ENCODE data around the gene ST7. TPM values are rescaled to one million over a fixed set of nuclear protein-coding genes. Genes with fewer than 3 reads are reported as not detected.

ST7 gene
- total and polyA plus RNA-seq, 2 of the 8 experiments (the other 6 are each of a cell fraction or from before 2014, with no cell fraction given): 16.3 to 18.0 TPM

- H3K27ac ChIP-seq (ENCODE audit: low read depth, low read length): no peak overlapping the region
- no peak overlapping the region for H2AFZ ChIP-seq (ENCODE audit: low read length)
- no peak overlapping the region for H2BK120ac ChIP-seq (replicated peaks; ENCODE audit: low read depth, low read length)
- H3K27me3 ChIP-seq (replicated peaks in 1 of 4; ENCODE audit: control insufficient read depth in 3 of 4, extremely low read depth in 1 of 4, insufficient read depth in 3 of 4, low read length in 3 of 4): no peaks in the 10 kb centered on the region
- DNase-seq (ENCODE audit: low read depth in 1 of 2, low spot score in 2 of 2): no peak
- no peak overlapping the region for H4K8ac ChIP-seq (ENCODE audit: extremely low read depth, insufficient read depth, low read length)
- CTCF ChIA-PET (ENCODE audit: partially characterized antibody): interaction anchor here (0.6 to 1.0 kb wide), 3 partner anchors 13 to 58 kb away, joined by 3 to 4 read pairs (median 4); no protein-coding TSS in a partner anchor
- H3K4me1 ChIP-seq (replicated peaks in 1 of 4; ENCODE audit: control insufficient read depth in 3 of 4, insufficient read depth in 4 of 4, low read length in 3 of 4): no peaks in the 10 kb centered on the region
- H3K4me3 ChIP-seq (ENCODE audit: extremely low read depth in 1 of 4, insufficient read depth in 2 of 4, low read depth in 3 of 4, low read length in 4 of 4): no peak overlapping the region
- H3K79me2 ChIP-seq (ENCODE audit: control insufficient read depth in 1 of 2, insufficient read depth in 2 of 2, low read length in 2 of 2): no peaks in the 10 kb centered on the region
- no peak overlapping the region for H2AK5ac ChIP-seq (ENCODE audit: low read depth, low read length)
- H2BK15ac ChIP-seq (ENCODE audit: low read length): no peak overlapping the region
- H3K9ac ChIP-seq (replicated peaks in 1 of 4; ENCODE audit: extremely low read depth in 1 of 4, low read depth in 3 of 4, low read length in 3 of 4): no peak overlapping the region
- no peak overlapping the region for H4K5ac ChIP-seq (ENCODE audit: insufficient read length, low read depth, low read length)
- no peaks in the 10 kb centered on the region for H3K23me2 ChIP-seq (ENCODE audit: low read depth, low read length)
- H2BK12ac ChIP-seq (ENCODE audit: low read depth, low read length): no peak overlapping the region
- no peak overlapping the region for H3K23ac ChIP-seq (ENCODE audit: insufficient read length)
- no peak for FAIRE-seq
- H4K20me1 ChIP-seq (replicated peaks in 1 of 2; ENCODE audit: control insufficient read depth in 1 of 2, insufficient read depth in 2 of 2, low read length in 2 of 2): no peaks in the 10 kb centered on the region
- H3K4me2 ChIP-seq (ENCODE audit: insufficient read depth in 1 of 2, low read depth in 2 of 2, low read length in 2 of 2): no peak overlapping the region
- 92% methylated on average over 7 of the region's 7 CpGs; no CpG with 5 or more reads in 1 of the 2 experiments for WGBS, 2 experiments (ENCODE audit: extremely low coverage in 1 of 2, insufficient coverage in 1 of 2, insufficient read length in 1 of 2, insufficient replicate concordance in 2 of 2, low coverage in 1 of 2, low lambda C conversion rate in 2 of 2, missing lambda C conversion rate in 1 of 2)
- H4K91ac ChIP-seq (replicated peaks; ENCODE audit: insufficient read length, low read length): no peak overlapping the region
- no peak overlapping the region for H3K4ac ChIP-seq (replicated peaks; ENCODE audit: insufficient read length, low read depth, low read length)
- POLR2A ChIA-PET (ENCODE audit: partially characterized antibody): no interaction called here
- no peak overlapping the region for H2BK5ac ChIP-seq (ENCODE audit: low read depth, low read length)
- no peak overlapping the region for H3K18ac ChIP-seq (ENCODE audit: extremely low read depth, low read length)
- no peaks in the 10 kb centered on the region for H3K79me1 ChIP-seq (ENCODE audit: low read depth, low read length)
- no peak overlapping the region for H3K56ac ChIP-seq (replicated peaks; ENCODE audit: insufficient read length, low read depth, low read length)
- no peak overlapping the region for H2BK20ac ChIP-seq (ENCODE audit: low read length)
- no peaks in the 10 kb centered on the region for H3K9me3 ChIP-seq (ENCODE audit: insufficient read depth in 2 of 2, low read depth in 1 of 2, low read length in 1 of 2)
- H3K14ac ChIP-seq (ENCODE audit: insufficient read length): no peak overlapping the region
- H3K36me3 ChIP-seq (ENCODE audit: control insufficient read depth in 2 of 4, insufficient read depth in 4 of 4, low read length in 3 of 4): no peaks in the 10 kb centered on the region
- TF ChIP-seq SIRT6 (IDR thresholded peaks at IDR 0.05; ENCODE audit: low read length) (no peak), FOSL1 (IDR thresholded peaks at IDR 0.05; ENCODE audit: insufficient read depth, low read depth, low read length) (no peak), RNF2 (IDR thresholded peaks at IDR 0.05; ENCODE audit: borderline replicate concordance, low read depth, low read length, missing control alignments, poor library complexity, severe bottlenecking) (no peak), BACH1 (IDR thresholded peaks at IDR 0.05; ENCODE audit: low read length) (no peak), SP4 (IDR thresholded peaks at IDR 0.05; ENCODE audit: low read length) (no peak), KDM1A (IDR thresholded peaks at IDR 0.05; ENCODE audit: borderline replicate concordance, low read length) (no peak), NRF1 (IDR thresholded peaks at IDR 0.05; ENCODE audit: low read depth, low read length) (no peak), ATF2 (IDR thresholded peaks at IDR 0.05; ENCODE audit: low read length) (no peak), RXRA (IDR thresholded peaks at IDR 0.05; ENCODE audit: insufficient read depth, low read depth, low read length) (no peak)
Observed at GRCh38 chr7:117238472-117238871, 285.2 kb downstream of the ST7 start.

Measured in H1 (cell line).